Activated CD4-positive, CD25-positive, alpha-beta regulatory T cell (primary cell): ENCODE data around the gene TMEM253.

Experiments
- DNase-seq, 4 experiments: peaks; one replicate each; lab custom pipeline; 2025; lab: John Stamatoyannopoulos, UW

The TMEM253 gene

DNA sequence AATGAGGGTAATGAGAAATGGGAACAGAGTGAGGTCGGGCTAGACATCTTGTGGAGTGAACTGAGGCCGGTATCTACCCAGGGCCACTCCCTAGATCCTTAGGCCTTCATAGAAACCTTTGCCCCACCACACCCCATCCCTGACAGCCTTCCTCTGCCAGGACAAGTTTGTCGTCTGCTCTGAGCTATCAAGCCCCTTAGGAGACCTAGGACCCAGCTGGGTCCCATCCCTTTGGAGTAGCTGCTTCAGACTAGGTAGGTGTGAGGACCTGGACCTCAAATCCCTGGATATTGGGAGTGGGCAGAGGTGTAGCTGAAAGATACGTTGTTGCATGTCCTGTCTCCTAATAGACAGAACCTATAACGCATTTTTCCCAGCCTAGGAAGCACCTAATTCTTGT, at the start of gene TMEM253:
TMEM253 (plus strand) TSS at position 136 of the 400 bp plus-strand sequence. CDS start 278 bp downstream, outside the sequence.
- no peak for DNase-seq

DNA sequence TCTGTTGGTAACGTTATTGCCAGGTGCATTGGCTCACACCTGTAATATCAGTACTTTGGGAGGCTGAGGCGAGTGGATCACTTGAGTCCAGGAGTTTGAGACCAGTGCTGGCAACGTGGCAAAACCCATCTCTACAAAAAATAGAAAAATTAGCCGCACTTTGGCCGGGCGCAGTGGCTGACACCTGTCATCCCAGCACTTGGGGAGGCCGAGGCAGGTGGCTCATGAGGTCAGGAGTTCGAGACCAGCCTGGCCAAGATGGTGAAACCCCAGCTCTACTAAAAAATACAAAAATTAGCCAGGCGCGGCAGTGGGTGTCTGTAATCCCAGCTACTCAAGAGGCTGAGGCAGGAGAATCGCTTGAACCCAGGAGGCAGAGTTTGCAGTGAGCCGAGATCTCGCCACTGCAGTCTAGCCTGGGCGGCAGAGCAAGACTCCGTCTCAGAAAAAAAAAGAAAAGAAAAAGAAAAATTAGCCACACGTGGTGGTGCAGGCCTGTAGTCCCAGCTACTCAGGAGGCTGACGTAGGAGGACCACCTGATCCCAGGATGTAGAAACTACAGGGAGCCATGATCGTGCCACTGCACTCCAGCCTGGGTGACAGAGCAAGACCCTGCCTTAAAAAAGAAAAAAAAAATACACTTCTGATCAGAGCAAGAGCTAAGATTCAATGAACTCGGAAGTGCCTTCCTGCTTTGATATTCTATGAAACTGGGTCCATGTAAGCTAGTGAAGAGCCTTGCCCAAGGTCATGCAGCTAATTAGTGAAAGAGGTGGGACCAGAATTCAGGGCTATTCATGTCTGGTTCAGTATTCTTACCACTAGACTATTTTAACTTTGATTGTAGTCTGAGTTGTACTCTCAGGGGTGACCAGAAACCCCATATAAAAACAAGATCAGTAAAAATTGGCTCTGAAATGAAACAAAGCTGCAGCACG, 47.4 kb upstream of the TMEM253 start:
- no peak for DNase-seq

DNA sequence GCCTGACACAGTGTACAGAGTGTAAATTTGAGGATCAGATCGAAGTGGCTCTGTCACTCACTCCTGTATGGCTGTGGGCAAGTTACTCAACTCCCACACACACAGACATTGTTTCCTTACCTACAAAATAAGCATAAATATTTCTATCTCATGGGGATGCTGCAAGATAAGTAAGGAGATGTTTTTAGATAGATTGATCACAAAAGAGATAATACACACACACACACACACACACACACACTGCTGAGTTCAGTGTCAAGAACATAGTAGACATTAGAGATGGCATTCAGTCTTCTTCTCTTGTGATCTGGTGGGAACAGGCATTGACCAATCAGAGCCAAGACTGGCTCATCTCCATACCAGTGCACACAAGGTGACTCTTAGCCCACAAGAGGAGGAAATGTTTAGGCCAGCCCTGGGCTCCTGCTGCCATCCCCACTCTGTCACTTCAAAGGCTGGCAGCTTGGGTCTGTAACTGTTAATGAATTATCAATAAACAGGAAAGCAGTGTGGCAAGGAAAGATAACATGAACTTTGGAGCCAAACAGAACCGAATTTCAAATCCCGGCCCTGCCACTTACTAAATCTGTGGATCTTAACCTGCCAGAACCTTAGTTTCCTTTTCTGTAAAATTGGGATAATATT, 46.6 kb upstream of the TMEM253 start:
- DNase-seq: no peak

DNA sequence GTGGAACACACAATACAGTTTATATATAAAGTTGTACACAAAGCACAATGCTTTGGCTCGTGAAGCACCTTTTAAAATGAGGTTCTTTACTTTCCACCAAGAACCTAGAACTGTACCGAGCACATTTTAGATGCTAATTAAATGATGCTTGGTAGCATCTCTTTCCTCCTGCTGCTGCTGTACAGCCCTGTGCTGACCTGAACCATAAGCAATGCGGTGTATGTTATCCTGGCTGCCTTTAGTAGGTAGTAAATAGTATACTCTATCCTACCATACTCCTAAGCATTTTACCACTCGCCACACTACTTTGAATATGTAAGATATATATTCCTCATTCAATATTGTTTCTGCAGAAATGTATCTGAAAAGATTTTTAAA, 46.1 kb upstream of the TMEM253 start:
- DNase-seq: no peak

DNA sequence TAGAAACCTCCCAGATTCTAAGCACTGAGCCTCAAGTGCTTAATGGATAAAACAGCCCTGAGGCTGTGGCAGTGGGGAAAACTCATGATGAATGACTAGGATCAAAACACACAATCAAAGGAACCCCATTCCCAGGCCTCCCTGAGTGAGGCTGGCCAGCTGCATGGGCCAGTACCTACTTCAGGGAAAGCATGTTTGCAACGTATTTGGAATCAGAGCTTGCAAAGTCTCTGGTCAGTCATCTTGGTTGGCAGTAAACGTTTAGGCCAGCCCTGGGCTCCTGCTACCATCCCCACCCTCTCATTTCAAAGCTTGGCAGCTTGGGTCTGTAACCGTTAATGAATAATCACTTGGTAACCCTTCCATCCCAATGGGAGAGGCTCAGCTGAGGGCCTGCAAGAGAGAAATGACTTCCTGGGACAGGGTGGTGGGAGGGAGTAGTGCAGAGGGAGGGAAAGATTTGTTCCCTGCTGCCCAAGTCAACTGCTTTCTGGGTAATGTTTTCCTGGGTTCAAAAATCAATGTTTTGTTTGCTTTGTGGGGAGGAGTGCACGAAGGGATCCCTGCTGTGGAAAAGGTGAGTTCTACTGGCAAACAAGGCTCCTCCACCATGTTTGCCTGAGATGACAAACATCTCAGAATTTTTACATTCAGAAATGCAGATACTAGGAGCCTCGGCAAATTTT, 45.3 kb upstream of the TMEM253 start:
- DNase-seq: no peak

DNA sequence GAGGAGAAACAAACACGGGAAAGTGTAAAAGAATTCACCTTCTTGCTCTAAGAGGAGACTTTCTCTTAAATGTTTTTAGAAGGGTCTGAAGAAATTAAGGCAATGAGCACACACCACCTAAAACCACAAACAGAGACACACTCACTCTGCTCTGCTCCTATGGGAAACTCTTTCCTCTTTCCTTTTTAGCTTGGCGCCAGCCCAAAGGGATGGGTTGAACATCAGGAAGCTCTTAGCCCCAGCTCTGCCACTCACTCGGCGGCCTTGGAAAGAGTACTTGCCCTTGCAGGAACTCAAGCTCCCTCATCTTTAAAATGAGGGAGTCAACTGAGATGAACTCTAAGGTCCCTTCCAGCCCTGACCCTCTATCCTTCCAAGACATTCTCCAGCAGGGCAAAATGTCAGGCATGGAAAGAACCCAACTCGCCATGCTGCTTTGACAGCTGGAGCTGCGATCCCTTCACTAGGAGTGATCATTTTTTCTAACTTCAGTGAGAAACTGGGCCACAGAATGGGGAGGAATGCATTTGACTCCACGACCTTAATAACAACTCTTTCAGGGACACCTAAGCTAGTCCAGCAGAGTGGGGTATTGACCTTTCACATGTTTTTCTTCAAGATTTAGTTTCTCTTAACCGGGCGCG, 44.2 kb upstream of the TMEM253 start:
- no peak for DNase-seq

DNA sequence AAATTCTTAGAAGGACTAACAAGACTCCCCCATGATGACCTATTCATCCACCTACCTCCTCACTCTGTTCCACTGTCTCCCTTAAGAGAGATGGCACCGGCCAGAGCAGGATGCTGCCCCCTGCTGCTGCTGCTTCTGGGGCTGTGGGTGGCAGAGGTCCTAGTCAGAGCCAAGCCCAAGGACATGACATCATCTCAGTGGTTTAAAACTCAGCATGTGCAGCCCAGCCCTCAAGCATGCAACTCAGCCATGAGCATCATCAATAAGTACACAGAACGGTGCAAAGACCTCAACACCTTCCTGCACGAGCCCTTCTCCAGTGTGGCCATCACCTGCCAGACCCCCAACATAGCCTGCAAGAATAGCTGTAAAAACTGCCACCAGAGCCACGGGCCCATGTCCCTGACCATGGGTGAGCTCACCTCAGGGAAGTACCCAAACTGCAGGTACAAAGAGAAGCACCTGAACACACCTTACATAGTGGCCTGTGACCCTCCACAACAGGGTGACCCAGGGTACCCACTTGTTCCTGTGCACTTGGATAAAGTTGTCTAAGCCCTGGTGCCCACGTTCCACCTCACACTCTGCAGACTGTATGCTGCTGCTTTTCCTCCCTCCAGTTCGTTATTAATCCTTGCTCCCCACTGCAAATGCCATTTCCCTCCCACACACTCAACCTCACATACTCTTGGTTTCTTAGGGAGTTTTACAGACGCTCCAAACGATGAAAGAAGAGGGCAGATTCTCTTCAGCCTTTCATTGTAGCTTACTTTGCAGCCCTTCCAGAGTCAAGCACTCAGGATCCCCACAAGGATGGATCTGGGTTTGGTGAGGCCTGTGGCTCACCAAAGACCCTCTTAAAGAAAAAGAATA, 42.8 kb upstream of the TMEM253 start, which contains the start of gene RNASE8:
RNASE8 (plus strand) TSS at position 20 of the 873 bp plus-strand sequence; CDS start at position 91, 71 bp downstream.
- DNase-seq: no peak

DNA sequence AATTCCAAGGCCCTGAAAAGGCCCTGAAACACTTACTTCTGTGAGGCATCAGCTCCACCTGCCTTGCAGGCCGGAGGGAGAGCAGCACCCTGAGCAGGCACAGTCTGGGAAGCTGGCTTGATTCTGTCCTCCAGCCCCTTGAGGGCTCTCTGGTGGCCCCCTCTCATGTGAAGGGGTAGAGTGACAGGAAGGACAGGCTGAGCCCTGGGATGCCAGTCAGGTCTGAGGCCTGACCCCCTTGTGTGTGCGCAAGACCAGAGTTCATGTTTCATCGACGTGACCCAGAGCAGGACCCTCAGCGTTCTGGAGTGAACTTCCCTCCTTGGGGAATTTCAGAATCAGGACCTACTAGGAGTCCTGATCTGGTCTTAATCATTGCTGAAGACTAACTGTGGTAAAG, 42.0 kb upstream of the TMEM253 start:
- DNase-seq: no peak

DNA sequence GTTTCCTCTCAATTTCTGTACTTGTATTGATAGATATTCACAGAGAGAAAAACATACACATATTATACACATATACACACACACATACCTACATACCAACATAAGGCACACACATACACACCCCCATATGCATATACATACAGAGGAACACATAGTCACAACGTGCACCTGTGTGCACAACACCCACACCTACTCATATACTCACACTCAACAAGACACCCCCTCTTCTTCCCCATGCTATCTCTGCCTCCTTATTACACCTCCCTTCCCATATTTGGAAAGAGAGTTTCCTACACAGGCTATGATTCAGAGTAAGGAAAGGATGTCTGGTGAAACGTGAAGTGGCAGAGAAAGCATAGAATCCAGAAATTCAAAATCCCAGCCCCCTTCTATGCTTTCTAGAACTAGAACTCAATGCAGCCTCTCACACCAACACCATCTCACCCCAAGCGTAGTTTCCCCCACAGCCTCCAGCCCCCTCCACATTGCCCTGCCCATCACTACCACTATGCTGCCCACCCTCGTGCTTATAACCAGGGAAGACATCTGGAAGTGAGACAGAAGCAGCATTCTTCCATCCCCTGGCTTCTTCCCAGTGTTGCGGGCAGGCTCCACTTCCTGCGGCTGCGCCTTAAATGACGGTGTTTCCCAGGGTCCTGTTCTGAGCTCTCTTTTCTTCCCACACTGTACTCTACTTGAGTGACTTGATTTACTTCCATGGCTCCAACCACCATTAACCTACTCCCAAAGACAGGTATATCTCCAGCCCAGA, 40.8 kb upstream of the TMEM253 start:
- DNase-seq: no peak

DNA sequence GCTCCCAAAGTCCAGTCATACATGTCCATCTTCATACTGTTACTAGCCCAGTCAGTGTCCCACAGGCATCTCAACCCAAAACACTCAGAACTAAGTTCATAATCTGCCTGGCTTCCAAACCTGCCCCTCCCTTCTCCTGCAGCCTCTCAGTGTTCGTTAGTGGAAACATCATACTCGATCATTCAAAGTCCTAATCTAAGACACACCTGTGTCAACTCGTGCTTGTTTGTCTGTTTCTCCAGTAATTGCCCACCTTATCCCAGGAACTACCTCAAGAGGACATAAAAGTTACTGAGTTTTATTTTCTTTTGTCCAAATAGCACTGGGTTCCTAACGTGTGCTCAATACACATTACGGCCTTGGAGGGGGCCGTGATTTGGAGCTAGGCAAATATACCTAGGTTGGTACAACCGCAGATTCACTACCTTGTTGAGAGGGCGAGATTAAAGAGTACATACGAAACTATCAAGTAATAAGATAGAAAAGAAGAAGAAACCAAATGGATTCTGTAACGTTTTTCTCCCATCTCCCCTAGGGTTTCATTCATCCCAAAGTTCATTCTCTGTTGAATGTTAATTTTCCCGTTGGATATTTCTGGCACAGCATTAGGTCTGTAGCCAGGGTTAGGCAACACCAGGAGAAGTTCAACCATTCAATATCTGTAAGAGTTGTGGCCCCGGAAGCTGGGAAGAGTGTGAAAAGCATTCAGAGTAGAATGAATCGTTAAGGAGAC, 40.1 kb upstream of the TMEM253 start:
- no peak for DNase-seq

DNA sequence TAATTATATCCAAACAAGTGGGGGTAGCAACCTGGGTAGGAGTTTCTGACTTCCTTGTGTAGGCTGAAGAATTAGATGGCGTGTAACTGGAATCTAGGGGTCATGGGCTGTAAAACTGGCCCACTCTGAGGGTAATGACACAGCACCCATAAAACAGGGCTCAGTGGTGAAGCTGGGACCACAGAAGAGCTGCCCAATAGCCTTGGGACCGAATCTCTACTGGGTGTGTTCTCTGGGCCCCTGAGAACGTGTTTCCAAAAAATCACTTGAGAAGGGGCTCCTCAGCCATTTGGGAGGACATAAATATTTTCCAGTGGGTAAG, 39.6 kb upstream of the TMEM253 start:
- DNase-seq: no peak

DNA sequence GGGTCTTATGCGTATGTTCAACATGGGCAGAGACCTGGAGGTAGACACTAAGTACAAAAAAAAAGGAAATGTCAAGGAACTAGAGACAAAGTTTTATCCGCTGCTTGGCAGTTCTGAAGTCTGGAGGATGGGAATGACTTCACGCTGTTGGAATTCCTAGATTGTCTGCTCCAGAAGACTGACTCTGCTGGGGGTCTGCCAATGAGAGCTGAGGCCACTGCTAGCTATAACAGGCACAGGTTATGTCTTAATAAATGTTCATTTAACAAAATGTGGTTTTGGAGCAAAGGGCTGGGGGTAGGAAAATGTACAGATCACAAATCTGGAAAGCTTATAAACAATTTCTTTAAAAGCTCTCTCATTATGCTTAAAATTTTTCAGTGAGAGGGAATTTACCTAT, 37.4 kb upstream of the TMEM253 start:
- DNase-seq: no peak

DNA sequence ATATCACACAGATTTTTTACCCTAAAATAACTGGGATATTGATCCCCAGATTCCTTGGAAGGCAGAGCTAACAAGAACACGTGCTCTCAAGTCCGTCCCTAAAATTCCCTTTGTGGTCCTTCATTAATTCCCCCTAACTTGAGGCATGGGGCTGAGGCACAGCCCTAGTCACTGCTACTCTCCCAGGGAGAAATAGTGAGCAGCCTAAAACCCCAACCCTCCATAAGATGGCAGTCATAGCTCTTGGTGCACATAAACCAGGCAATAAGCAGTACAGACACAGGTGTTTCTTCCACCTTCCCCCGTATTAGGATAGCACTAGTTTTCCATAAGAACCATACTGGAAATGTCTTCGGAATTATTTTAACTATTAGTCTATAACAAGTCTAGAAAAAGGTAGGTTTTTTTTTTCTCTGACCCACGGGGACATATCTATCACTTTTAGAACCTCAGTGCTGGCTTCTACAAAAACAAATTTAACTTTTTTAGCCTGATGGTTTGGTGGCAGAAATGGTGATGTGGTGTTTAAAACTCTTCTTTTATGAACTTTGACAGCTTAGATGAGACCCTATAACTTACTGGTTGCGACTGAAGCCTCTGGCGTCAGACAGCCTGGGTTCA, 33.9 kb upstream of the TMEM253 start:
- DNase-seq: no peak

DNA sequence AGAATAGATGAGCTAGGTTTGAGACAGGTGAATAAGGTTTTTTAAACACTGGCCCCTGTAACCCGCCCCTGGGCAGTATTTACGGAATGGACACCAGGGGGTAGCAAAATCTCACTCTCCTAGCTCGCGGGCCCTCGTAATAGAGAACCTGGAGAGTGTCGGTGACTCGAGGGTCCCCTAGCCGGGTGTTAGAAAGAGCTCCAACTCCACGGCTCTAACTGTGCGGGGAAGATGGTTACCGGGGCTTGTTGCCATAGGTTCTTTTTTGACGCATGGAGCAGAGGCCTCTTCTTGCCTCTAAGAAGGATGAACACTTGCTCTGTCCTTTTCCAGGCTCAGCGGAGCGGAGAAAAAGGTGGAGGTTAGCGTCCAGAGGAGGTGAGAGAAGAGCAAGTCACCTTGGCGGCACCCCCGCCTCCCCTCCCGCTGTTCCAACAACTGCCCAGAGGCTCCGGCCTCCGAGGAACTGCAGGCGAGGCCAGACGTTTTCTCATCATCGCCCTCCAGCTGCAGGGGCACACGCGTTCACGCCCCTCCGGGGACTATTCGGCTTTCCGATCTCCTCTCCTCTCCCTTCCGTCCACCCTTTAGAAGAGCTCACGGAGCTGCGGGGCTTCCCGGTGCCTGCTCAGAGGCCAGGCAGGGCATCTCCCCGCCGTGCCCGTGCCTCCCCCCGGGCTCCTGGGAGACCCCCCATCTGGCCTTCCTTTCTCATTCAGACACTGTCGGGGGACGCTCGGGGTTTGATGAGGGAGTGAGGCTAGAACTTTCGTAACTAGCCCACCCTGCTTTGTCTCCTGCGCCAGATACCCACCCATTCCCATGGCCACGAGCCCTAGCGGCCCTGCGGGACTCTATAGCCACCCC, 32.1 kb upstream of the TMEM253 start:
- peak in 1 of 4 experiments; percentile 23 for DNase-seq

DNA sequence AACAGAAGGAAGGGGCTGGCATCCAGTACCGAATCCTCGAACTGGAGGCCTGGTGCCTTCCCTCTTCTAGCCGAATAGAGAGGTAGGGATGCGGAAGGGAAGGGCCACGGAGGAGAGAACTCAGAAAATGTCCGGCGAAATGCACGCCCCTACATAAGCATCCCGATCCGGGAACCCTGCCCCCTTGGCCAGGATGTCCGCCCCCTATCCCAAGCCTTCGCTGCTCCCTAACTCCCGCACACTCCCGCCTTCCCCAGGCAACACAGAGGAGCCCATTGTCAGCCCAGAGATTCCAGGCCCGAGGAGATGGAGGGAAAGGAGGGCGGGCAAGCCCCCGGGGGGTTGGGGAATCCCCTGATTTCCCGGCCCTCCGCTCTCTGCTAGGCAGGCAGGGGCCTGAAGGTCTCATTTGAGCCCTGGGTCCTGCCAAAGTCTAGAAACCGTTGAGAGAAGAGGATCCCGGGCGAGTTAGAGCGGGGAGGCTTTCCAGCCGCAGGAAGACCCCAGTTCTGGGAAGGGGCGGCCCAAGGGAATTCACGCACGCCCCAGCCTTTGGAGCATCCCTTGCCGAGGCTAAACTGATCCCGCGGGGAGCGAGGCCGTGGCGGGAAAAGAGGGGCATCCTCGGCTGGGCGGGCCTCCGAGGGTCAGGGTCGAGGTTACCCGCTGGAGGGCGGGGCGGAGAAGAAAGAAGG, 31.3 kb upstream of the TMEM253 start:
- DNase-seq: no peak

DNA sequence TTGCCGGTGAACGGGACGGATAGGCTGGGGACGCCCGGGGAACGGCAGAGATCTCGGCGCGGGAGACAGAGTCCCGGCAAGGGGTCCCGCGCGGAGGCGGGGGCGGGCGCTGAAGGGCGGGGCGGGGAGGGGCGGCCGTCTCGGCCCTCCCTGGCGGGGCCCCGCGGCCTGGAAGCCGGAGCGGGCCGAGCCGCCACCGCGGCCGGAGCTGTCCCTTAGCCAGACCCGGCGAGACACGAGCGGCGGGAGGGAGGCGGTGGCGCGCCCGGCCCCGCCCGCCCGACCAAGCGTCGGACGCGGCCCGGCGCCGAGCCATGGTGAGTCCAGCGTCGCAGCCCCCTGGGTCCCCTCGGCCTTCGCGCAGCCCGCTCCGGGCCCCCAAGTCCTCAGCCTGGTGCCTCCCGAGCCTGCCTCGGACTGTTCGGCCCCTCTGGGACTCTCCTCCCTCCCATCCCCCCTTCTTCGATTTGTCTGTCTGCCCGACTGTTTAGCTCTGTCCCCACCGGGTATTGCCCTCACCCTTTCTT, 30.7 kb upstream of the TMEM253 start, which contains the start of gene ARHGEF40:
ARHGEF40 (plus strand) TSS at position 222 of the 527 bp plus-strand sequence; CDS start at position 315, 93 bp downstream.
- DNase-seq: no peak

DNA sequence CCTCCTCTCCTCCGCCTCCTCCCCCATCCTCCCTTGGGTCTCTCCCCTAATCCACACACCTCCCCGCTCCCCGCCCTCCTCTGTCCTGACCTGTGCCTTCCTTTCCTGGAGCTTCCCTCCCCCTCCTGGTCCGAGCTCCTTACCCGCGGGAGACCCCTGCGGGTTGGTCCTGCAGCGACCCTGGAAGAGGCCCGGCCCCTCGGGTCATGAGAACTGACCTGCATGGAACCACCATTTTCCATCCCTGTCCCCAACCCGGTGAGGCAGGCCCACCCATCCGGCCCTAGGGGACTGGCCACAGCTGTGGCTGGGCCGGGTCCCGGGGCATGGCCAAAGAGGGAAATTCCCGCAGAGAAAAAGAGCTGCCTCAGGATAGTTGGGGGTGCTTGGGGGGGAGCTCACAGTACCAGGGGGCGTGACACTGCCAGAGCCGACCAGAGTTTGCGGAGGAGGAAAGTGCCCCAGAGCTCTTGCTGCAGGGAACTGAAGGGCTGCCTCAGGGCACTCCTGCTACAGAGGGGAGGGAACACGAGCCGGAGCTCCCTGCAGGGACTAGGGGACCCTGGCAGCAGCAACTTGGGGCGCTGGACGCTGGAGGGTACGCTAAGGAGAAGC, 30.1 kb upstream of the TMEM253 start:
- no peak for DNase-seq
